ENCODE measurements around the gene PLA1A. TPM values are rescaled to one million over a fixed set of nuclear protein-coding genes. Genes with fewer than 3 reads are reported as not detected.

Gene PLA1A
- total RNA-seq, 1 experiment from 2014 or later: 0.75 TPM

- intact Hi-C loops (cut with micrococcal nuclease; ENCODE audit: unreplicated experiment): no loop called here
- H3K9me3 Mint-ChIP-seq (ENCODE audit: unreplicated experiment): no peaks in the 10 kb centered on the region
Observed at GRCh38 chr3:119604878-119605277, 7.2 kb downstream of the PLA1A start.

GRCh38 chr3:119608405-119609000 lies 10.8 kb downstream of the PLA1A start:
- Histone ChIP-seq H3K4me1 (no peaks in the 10 kb centered on the region), H3K27me3 (replicated peaks; ENCODE audit: control insufficient read depth, insufficient read depth, low read length) (no peaks in the 10 kb centered on the region), H3K36me3 (ENCODE audit: control insufficient read depth, insufficient read depth, low read length) (no peaks in the 10 kb centered on the region), H3K4me3 (ENCODE audit: low read depth, low read length) (no peak overlapping the region), H3K9me3 (no peaks in the 10 kb centered on the region)
- H3K4me3 Mint-ChIP-seq (ENCODE audit: unreplicated experiment): no peak overlapping the region
- peaks cover 2% of the 10 kb centered on the region for H3K27me3 Mint-ChIP-seq (ENCODE audit: insufficient read depth, unreplicated experiment)
- H3K36me3 Mint-ChIP-seq (ENCODE audit: insufficient read depth, unreplicated experiment): no peaks in the 10 kb centered on the region
- intact Hi-C loops (cut with micrococcal nuclease; ENCODE audit: unreplicated experiment): no loop called here
- POLR2A ChIA-PET: no interaction called here
- no peaks in the 10 kb centered on the region for H3K9me3 Mint-ChIP-seq (ENCODE audit: unreplicated experiment)
- BruUV-seq (replicated peaks): no TSS peak
- no peak for TF ChIP-seq CTCF (IDR thresholded peaks at IDR 0.05; ENCODE audit: insufficient read depth in 1 of 2, low read depth in 1 of 2, low read length in 1 of 2, severe bottlenecking in 1 of 2, unreplicated experiment in 1 of 2)
- DNase-seq: no peak
- H3K4me1 Mint-ChIP-seq (ENCODE audit: low read depth, unreplicated experiment): peaks cover 7% of the 10 kb centered on the region
- H3K27ac Mint-ChIP-seq (ENCODE audit: unreplicated experiment): no peak overlapping the region
- CTCF ChIA-PET: no interaction called here

More at GRCh38 chr3:119604878-119605277, 7.2 kb downstream of the PLA1A start:
- Histone ChIP-seq H3K4me3 (ENCODE audit: low read depth, low read length) (no peak overlapping the region), H3K27me3 (replicated peaks; ENCODE audit: control insufficient read depth, insufficient read depth, low read length) (no peaks in the 10 kb centered on the region), H3K36me3 (ENCODE audit: control insufficient read depth, insufficient read depth, low read length) (no peaks in the 10 kb centered on the region), H3K4me1 (no peaks in the 10 kb centered on the region), H3K9me3 (no peaks in the 10 kb centered on the region)
- Mint-ChIP-seq H3K4me1 (ENCODE audit: low read depth, unreplicated experiment) (peaks cover 7% of the 10 kb centered on the region), H3K36me3 (ENCODE audit: insufficient read depth, unreplicated experiment) (no peaks in the 10 kb centered on the region), H3K4me3 (ENCODE audit: unreplicated experiment) (no peak overlapping the region), H3K27ac (ENCODE audit: unreplicated experiment) (no peak overlapping the region), H3K27me3 (ENCODE audit: insufficient read depth, unreplicated experiment) (peaks cover 2% of the 10 kb centered on the region)
- ChIA-PET POLR2A (no interaction called here), CTCF (no interaction called here)
- no peak for TF ChIP-seq CTCF (IDR thresholded peaks at IDR 0.05; ENCODE audit: insufficient read depth in 1 of 2, low read depth in 1 of 2, low read length in 1 of 2, severe bottlenecking in 1 of 2, unreplicated experiment in 1 of 2)
- no peak for DNase-seq
- BruUV-seq (replicated peaks): no TSS peak

GRCh38 chr3:119609301-119609700 lies 11.6 kb downstream of the PLA1A start:
- peaks cover 7% of the 10 kb centered on the region for H3K4me1 Mint-ChIP-seq (ENCODE audit: low read depth, unreplicated experiment)
- no peaks in the 10 kb centered on the region for H3K27me3 ChIP-seq (replicated peaks; ENCODE audit: control insufficient read depth, insufficient read depth, low read length)
- no peak overlapping the region for H3K4me3 Mint-ChIP-seq (ENCODE audit: unreplicated experiment)
- intact Hi-C loops (cut with micrococcal nuclease; ENCODE audit: unreplicated experiment): no loop called here
- no peaks in the 10 kb centered on the region for H3K4me1 ChIP-seq
- H3K27me3 Mint-ChIP-seq (ENCODE audit: insufficient read depth, unreplicated experiment): peaks cover 2% of the 10 kb centered on the region
- H3K4me3 ChIP-seq (ENCODE audit: low read depth, low read length): no peak overlapping the region
- no peaks in the 10 kb centered on the region for H3K36me3 ChIP-seq (ENCODE audit: control insufficient read depth, insufficient read depth, low read length)
- CTCF ChIA-PET: no interaction called here
- H3K36me3 Mint-ChIP-seq (ENCODE audit: insufficient read depth, unreplicated experiment): no peaks in the 10 kb centered on the region
- POLR2A ChIA-PET: no interaction called here
- no peaks in the 10 kb centered on the region for H3K9me3 ChIP-seq
- no peak for TF ChIP-seq CTCF (IDR thresholded peaks at IDR 0.05; ENCODE audit: insufficient read depth in 1 of 2, low read depth in 1 of 2, low read length in 1 of 2, severe bottlenecking in 1 of 2, unreplicated experiment in 1 of 2)
- H3K9me3 Mint-ChIP-seq (ENCODE audit: unreplicated experiment): no peaks in the 10 kb centered on the region
- no TSS peak for BruUV-seq (replicated peaks)
- no peak overlapping the region for H3K27ac Mint-ChIP-seq (ENCODE audit: unreplicated experiment)
- peak in 1 of 2 experiments; percentile 7 for DNase-seq

All from Caco-2 (cell line).